Measurements from ENCODE around the gene SLC5A8.
"Not testable (repeated sequence)": the region's sequence is repeated elsewhere in the genome, so short reads cannot be mapped to it uniquely, and the experiment has no call there.

SLC5A8 gene

DNA sequence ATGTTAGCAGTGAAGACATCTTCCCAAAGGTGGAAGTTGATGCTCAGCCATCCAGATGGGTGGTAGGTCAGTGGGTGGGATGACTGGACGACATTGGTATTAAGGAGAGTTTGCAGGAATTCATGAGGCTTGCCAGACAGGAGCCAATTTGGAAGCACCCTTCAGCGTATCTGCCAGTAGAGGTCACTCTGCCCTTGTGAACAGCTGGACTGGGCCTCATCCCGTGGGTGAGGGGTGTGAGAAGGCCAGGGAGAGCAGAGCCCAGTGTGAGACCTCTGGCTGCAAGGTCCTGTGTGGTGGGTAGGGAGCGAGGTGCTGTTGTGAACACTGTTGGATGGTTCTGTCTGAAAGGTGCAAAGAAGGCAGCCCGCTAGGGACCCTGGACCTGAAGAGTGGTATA is 37.7 kb downstream of the SLC5A8 start:
- DNase-seq (ENCODE audit: low read depth in 4 of 4, low spot score in 1 of 4), result no peak

DNA sequence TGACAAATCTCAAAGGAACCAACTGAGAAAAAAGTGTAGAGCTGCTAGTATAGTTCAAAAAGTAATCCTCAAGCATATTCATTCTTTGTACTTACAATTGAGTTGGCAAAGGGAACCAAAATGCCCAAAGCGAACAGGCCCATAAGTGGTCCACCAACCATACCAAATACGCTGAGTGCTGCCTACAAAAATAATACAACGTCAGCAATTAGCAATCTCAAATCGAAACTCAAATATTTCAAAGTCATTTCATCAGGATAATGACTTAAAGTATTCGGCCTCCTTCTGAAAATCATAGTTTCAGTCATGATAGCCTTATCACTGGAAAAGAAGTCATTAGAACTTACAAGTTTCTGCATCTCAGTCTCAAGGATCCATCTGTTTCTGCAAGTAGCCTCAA is 42.0 kb downstream of the SLC5A8 start:
- no peak for DNase-seq (ENCODE audit: low read depth in 4 of 4, low spot score in 1 of 4)

DNA sequence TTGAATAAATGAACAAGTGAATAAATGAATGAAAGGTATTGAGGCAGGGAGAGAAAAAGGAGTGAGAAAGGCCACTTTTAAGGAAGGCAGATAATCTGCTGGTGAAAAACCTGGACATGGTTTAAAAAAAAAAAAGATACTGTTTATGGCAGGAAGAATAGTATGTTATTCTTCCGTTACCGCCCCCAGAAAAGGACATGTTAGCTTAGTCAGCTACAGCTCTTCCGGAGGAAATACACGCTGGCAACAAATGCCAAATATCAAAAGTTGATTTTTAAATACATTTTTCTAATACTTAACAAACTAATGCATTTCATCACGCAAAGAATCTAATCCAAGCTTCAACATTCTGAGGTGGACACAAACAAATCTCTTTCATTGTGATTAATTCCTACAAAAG is 43.2 kb downstream of the SLC5A8 start:
- DNase-seq (ENCODE audit: low read depth in 4 of 4, low spot score in 1 of 4), result no peak

DNA sequence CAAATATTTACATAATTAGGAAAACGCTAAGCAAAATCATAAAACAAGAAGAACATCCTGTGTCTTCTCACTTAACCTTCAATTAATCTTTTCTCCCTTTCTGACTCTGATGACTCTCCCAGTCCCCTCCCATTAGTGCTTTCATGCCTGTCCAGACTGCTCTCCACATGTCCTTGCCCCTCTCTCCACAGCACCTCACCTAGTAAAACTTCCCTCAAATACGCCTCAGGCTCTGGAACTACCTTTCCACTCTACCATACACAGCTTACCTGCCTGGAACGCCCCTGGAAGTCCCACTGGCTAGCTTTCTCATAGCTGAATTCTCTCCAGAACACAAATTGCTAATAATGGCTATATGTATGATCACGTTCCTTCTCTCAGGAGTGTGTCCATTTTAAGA is 44.7 kb downstream of the SLC5A8 start:
- no peak for DNase-seq (ENCODE audit: low read depth in 4 of 4, low spot score in 1 of 4)

DNA sequence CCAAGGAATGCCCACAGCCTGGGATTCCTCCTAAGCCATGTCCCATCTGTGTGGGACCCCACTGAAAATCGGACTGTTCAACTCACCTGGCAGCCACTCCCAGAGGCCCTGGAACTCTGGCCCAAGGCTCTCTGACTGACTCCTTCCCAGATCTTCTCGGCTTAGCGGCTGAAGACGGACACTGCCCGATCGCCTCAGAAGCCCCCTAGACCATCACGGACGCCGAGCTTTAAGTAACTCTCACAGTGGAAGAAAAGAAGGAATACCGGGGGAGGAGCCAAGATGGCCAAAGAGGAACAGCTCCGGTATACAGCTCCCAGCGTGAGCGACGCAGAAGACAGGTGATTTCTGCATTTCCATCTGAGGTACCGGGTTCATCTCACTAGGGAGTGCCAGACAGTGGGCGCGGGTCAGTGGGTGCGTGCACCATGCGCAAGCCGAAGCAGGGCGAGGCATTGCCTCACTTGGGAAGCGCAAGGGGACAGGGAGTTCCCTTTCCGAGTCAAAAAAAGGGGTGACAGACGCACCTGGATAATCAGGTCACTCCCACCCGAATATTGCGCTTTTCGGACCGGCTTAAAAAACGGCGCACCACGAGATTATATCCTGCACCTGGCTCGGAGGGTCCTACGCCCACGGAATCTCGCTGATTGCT is 64.1 kb downstream of the SLC5A8 start:
- DNase-seq (ENCODE audit: low read depth in 4 of 4, low spot score in 1 of 4), result not testable (repeated sequence)

DNA sequence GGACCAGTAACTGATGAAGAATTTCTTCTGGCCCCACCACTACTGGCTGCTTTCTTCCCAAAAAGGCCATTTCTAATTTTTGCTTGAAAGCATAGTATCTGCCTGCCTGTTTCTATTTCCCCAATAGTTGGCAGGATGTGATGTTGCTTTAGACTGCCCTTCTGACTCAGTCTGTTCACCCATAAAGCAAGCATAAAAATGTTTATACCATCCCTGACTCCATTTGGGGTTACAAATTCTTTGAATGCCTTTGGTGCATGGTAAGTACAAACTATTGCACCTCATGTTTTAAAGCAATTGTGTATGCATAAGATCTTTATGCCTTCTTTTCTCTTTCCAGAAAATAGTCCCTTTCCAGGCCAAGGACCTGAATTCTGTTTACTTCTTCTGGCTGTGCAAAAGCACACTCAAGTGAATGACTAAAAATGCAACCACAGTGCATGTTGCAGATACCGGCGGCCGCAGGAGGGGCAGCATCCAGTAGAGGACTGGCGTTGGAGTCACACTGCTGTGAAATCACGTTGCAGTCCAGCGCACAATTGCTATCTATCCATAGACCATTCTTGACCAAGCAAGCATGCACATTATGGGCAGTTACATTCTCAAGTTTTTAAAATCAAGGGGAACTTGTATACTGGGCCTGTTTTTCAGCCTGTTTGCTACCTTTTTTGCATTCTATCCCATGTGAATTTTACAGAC is 82.4 kb downstream of the SLC5A8 start:
- no peak for DNase-seq (ENCODE audit: low read depth in 4 of 4, low spot score in 1 of 4)

DNA sequence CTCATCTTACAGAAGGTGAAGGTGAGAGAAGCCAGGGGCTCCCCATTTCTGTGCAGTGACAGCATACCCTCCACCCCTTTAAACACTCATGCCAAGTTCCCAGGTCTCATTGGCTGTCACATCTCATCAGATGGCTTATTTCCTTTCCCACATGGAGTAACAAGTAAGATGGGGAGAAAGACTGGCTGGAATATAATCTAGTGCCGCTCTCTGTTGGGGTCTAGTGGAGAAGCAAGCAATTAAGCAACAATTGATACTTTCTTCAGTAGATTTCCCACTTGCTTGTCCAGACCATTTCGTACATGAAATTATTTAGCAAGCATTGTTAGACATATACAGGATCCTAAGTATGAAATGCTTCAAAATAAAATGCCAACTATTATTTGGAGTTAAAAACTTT is 92.2 kb downstream of the SLC5A8 start:
- DNase-seq (ENCODE audit: low read depth in 4 of 4, low spot score in 1 of 4), result no peak

DNA sequence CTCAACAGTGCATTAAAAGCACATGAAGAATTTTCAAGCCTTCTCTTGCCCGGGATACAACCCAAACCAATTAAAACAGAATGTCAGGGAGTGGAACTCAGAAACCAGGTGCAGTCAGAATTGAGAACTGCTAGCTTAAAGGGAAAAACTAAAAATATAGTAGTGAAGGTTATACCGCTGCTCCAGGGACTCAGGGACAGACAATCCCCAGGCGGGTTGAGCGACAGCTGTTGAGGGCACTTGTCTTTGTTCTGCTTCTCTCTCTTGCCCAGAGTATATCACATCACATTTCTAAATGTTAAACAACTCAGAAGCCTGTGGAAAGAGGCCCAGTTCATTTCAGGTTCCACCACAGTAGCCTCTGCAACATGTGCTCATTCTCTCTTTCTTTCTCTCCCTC is 93.1 kb downstream of the SLC5A8 start:
- no peak for DNase-seq (ENCODE audit: low read depth in 4 of 4, low spot score in 1 of 4)

DNA sequence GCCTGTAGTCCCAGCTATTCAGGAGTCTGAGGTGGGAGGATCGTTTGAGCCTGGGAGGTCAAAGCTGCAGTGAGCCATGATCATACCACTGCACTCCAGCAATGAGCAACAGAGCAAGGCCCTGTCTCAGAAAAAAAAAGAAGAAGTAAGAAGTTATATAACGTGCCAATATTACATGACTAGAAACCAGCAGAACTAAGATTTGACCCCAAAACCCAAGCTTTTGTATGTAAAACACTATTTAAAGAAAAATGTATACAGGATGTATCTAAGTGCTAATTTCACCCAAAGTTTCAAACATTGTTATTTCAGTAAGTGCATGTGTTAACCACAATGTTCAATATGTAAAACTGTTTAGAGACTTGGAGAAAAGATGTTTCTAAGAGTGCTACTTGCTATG is 94.7 kb downstream of the SLC5A8 start:
- no peak for DNase-seq (ENCODE audit: low read depth in 4 of 4, low spot score in 1 of 4)

DNA sequence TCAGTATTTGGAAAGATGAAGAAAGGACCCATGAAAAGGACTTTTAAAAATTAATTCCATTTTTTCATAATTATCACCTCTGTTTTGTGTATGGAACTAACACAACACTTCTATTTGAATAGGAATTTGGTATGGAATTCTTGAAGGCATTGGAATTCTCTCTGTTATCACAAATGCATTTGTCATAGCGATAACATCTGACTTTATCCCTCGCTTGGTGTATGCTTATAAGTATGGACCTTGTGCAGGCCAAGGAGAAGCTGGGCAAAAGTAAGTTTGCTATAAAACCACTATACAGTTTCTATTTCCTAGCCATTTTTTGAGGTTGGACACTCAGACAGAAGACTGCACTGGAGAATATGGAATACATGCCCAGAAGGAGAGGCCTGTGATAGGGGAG is 98.6 kb downstream of the SLC5A8 start:
- no peak for DNase-seq (ENCODE audit: low read depth in 4 of 4, low spot score in 1 of 4)

DNA sequence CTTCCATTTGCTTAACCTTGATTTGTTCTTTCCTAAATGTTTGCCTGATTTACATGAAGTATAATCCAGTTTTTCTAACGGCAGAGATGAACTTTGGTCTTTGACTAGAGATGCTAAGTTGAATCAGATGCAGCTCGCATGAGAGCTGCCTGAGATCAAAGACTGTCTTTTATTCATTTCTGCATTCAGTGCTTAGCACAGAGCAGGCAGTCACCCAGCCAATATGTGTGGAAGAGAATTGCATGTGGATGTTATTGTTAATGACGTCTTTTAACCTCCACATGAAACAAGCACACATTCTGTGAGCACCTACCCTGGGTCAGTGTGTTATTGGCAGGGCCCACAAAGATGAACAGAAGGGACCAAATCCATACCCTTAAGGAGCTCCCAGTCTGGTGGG is 99.2 kb downstream of the SLC5A8 start:
- DNase-seq (ENCODE audit: low read depth in 4 of 4, low spot score in 1 of 4), result no peak

DNA sequence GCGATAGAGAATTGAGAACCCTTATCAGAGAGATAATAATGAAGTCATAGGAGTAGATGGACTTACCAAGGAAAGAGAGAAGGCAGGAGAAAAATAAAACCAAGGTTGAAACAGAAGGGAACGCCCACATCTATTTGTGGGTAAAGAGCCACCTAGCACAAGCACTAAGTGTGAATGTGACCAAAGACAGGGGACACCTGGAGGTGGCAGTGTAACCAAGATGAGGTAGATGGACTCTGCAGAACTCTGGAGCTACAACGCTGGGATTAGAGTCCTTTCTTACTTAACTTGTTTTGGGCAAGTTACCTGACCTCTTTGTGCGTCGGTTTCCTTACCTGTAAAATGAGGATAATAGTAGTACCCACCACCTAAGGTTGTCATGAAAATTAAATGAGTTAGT is 101.9 kb downstream of the SLC5A8 start:
- no peak for DNase-seq (ENCODE audit: low read depth in 4 of 4, low spot score in 1 of 4)

DNA sequence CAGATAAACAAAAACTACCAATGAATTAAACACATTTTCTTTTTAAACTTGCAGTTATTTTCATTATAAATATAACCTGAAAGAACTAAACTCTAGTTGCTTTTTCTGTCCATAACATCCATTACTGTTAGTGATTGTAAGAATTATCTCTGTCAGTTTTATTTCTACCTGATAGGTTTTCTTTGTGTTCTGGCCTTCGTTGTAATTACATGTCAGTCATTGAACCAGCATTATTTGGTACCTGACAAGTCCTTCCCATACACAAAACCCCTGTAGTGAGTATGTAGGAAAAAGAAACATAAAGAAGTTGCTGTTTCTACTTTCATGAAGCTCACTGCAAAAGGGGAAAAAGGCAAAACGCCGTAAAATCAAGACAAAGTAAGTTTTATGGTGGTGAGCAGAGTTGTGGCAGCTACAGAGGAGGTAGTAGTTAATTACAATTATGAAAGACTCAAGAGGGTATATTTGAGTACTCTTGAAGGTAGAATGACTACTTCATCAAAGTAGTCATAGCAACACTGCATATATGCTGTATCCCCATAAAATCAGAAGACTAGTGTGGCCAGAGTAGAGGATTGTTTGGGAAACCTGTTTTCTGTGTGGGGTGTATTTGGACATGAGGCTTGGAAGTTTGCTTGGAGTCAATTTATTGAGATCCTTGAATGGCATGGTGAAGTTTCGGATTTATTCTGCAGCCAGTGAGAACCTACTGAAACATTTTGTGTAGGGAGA is 102.8 kb downstream of the SLC5A8 start:
- DNase-seq (ENCODE audit: low read depth in 4 of 4, low spot score in 1 of 4), result no peak
